ENCODE measurements around the gene HOXA10.

The HOXA10 gene

GRCh38 chr7:27143023-27143949 is 30.8 kb downstream of the HOXA10 start, which contains the start of gene HOXA5:
Gene HOXA5 (minus strand): TSS chr7:27143681. CDS start chr7:27143607, 74 bp downstream.
- no peak for DNase-seq

GRCh38 chr7:27142580-27143022 is 31.5 kb downstream of the HOXA10 start:
- DNase-seq: no peak

- no peak for DNase-seq
Observed at GRCh38 chr7:27141923-27142579, 32.1 kb downstream of the HOXA10 start.

- no peak for DNase-seq
Observed at GRCh38 chr7:27141137-27141922, 32.8 kb downstream of the HOXA10 start.

- no peak for DNase-seq
Observed at GRCh38 chr7:27140126-27140857, 33.8 kb downstream of the HOXA10 start.

- DNase-seq: no peak
Observed at GRCh38 chr7:27139334-27140125, 34.6 kb downstream of the HOXA10 start.

- DNase-seq: no peak
Observed at GRCh38 chr7:27138985-27139333, 35.2 kb downstream of the HOXA10 start.

GRCh38 chr7:27138472-27138871 is 35.6 kb downstream of the HOXA10 start:
- DNase-seq: no peak

- no peak for DNase-seq
Observed at GRCh38 chr7:27137640-27138315, 36.3 kb downstream of the HOXA10 start.

- DNase-seq: no peak
Observed at GRCh38 chr7:27134392-27134791, 39.7 kb downstream of the HOXA10 start.

- no peak for DNase-seq
Observed at GRCh38 chr7:27133409-27134231, 40.5 kb downstream of the HOXA10 start.

GRCh38 chr7:27132978-27133377 is 41.1 kb downstream of the HOXA10 start:
- no peak for DNase-seq

- DNase-seq: no peak
Observed at GRCh38 chr7:27132214-27132613, 41.9 kb downstream of the HOXA10 start.

GRCh38 chr7:27131390-27131819 is 42.7 kb downstream of the HOXA10 start:
- DNase-seq: no peak

GRCh38 chr7:27130540-27131389 is 43.4 kb downstream of the HOXA10 start, which contains the start of gene HOXA4:
Gene HOXA4 (minus strand): TSS chr7:27130757. CDS start chr7:27130733, 24 bp downstream.
- peak; percentile 66 for DNase-seq

GRCh38 chr7:27129729-27130539 is 44.2 kb downstream of the HOXA10 start:
- DNase-seq: no peak

GRCh38 chr7:27128776-27129728 is 45.1 kb downstream of the HOXA10 start:
- no peak for DNase-seq

Data from activated effector memory CD4-positive, alpha-beta T cell treated with Interleukin-2 at 50 U/mL for 16 hours (primary cell).